Ascending aorta (tissue), 2 donors: ENCODE data around the gene OLFM2. TPM values are rescaled to one million over a fixed set of nuclear protein-coding genes. Genes with fewer than 3 reads are reported as not detected.
A peak's percentile ranks its signal among the peaks of the same experiment; 100 is the strongest.
"Not testable (repeated sequence)": the region's sequence is repeated elsewhere in the genome, so short reads cannot be mapped to it uniquely, and the experiment has no call there.

Source experiments
- DNase-seq, 2 donors: peaks; one replicate each; pipeline ENCODE4 v3.0.0-alpha.2; 2019; ENCODE audit warnings: low spot score in 2 of 2
- H3K27ac ChIP-seq, 2 donors: fragments of 200-600 bp; sonication (generic); one replicate each; pipeline ENCODE4 v1.5.1; 2016 to 2017; ENCODE audit warnings: mild to moderate bottlenecking in 1 of 2
- H3K27me3 ChIP-seq: fragments of 200-600 bp; sonication (generic); one replicate; pipeline ENCODE4 v1.5.1; 2017
- H3K36me3 ChIP-seq, 2 donors: fragments of 200-600 bp; sonication (generic); one replicate each; pipeline ENCODE4 v1.5.1; 2016
- H3K4me1 ChIP-seq, 2 donors: fragments of 200-600 bp; sonication (generic); one replicate each; pipeline ENCODE4 v1.5.1; 2016 to 2017; ENCODE audit warnings: mild to moderate bottlenecking in 1 of 2
- H3K4me3 ChIP-seq, 2 donors: fragments of 200-600 bp; sonication (generic); one replicate each; pipeline ENCODE4 v1.5.1; 2016 to 2017; ENCODE audit warnings: mild to moderate bottlenecking in 1 of 2
- H3K9me3 ChIP-seq, 2 donors: fragments of 200-600 bp; sonication (generic); one replicate each; pipeline ENCODE4 v1.5.1; 2016
- CTCF ChIP-seq, 3 experiments: fragments of 200-600 bp in 2 of 3; fragments of 450-650 bp in 1 of 3; sonication (generic) in 2 of 3; IDR thresholded peaks; one replicate each; pipeline ENCODE4 v1.5.1; 2016 to 2019; ENCODE audit warnings: antibody characterized with exemption in 3 of 3, mild to moderate bottlenecking in 1 of 3, moderate library complexity in 1 of 3
- intact Hi-C: fragments of 100-400 bp; cut with DNase I; formaldehyde crosslinking; loops from one replicate; pipeline ENCODE4 v1.15.1; 2023
- total RNA-seq: library from RNA; depleted of rRNA; stranded (reverse); fragments of >200 nt; gene quantifications from one replicate; pipeline ENCODE4 v1.1.0, GENCODE V29; 2016

Gene OLFM2
- total RNA-seq, 1 donor from 2014 or later = 0.96 TPM

GRCh38 chr19:9834307-9834725 lies 102.0 kb downstream of the OLFM2 start:
- peaks cover 17 to 24% of the 10 kb centered on the region in 2 donors for H3K36me3 ChIP-seq
- H3K27ac ChIP-seq = peak overlapping the region; percentile 38 to 73

GRCh38 chr19:9828551-9829063 lies 107.7 kb downstream of the OLFM2 start:
- peak overlapping the region; percentile 80 to 87 for H3K4me3 ChIP-seq
- intact Hi-C loops = no loop called here

More at GRCh38 chr19:9834307-9834725, 102.0 kb downstream of the OLFM2 start:
- DNase-seq = no peak
- intact Hi-C loops = no loop called here
- TF ChIP-seq CTCF (IDR thresholded peaks at IDR 0.05) = no peak
- H3K4me1 ChIP-seq = peaks cover 8 to 9% of the 10 kb centered on the region in 2 donors
- H3K9me3 ChIP-seq = no peaks in the 10 kb centered on the region
- peak overlapping the region; percentile 84 to 96 for H3K4me3 ChIP-seq
- H3K27me3 ChIP-seq = no peaks in the 10 kb centered on the region

GRCh38 chr19:9827289-9828238 lies 108.8 kb downstream of the OLFM2 start, which contains the start of gene UBL5:
TSS of gene UBL5 (plus strand) at chr19:9827918. CDS start at chr19:9828338, 420 bp downstream.
- peak; percentile 52 to 92 for DNase-seq
- H3K36me3 ChIP-seq = peaks cover 7 to 14% of the 10 kb centered on the region in 2 donors
- H3K4me1 ChIP-seq = peaks cover 4 to 21% of the 10 kb centered on the region in 2 donors
- H3K4me3 ChIP-seq = peak within 1 kb of the TSS; percentile 80 to 87
- no peak for TF ChIP-seq CTCF (IDR thresholded peaks at IDR 0.05)
- intact Hi-C loops = loop anchor here (1.0 kb wide), 2 partner anchors 8 kb away; partner anchors contain the start of genes FBXL12 and PIN1
- H3K27me3 ChIP-seq = no peaks in the 10 kb centered on the region
- no peaks in the 10 kb centered on the region for H3K9me3 ChIP-seq
- H3K27ac ChIP-seq = peak within 1 kb of the TSS; percentile 74 to 85

More at GRCh38 chr19:9828551-9829063, 107.7 kb downstream of the OLFM2 start:
- Histone ChIP-seq H3K36me3 (peaks cover 7 to 14% of the 10 kb centered on the region in 2 donors), H3K4me1 (peaks cover 4 to 21% of the 10 kb centered on the region in 2 donors), H3K27me3 (no peaks in the 10 kb centered on the region), H3K27ac (peak overlapping the region; percentile 74 to 85), H3K9me3 (no peaks in the 10 kb centered on the region)
- DNase-seq = no peak
- TF ChIP-seq CTCF (IDR thresholded peaks at IDR 0.05) = no peak

- intact Hi-C loops = no loop called here
- no peak for DNase-seq
Observed at GRCh38 chr19:9823816-9824215, 112.5 kb downstream of the OLFM2 start.

GRCh38 chr19:9820034-9820433 lies 116.3 kb downstream of the OLFM2 start:
- DNase-seq, H3K27me3 ChIP-seq, H3K9me3 ChIP-seq, H3K36me3 ChIP-seq, intact Hi-C loops: not testable (repeated sequence)
- Histone ChIP-seq H3K27ac (peak overlapping the region; percentile 89 to 95), H3K4me3 (peak overlapping the region; percentile 28 to 86), H3K4me1 (peaks cover 7 to 16% of the 10 kb centered on the region in 2 donors)

More at GRCh38 chr19:9823816-9824215, 112.5 kb downstream of the OLFM2 start:
- Histone ChIP-seq H3K27ac (no peak overlapping the region), H3K4me3 (no peak overlapping the region), H3K4me1 (peaks cover 4 to 19% of the 10 kb centered on the region in 2 donors), H3K36me3 (no peaks in the 10 kb centered on the region), H3K9me3 (no peaks in the 10 kb centered on the region), H3K27me3 (no peaks in the 10 kb centered on the region)
- TF ChIP-seq CTCF (IDR thresholded peaks at IDR 0.05) = no peak

GRCh38 chr19:9819596-9819909 lies 116.8 kb downstream of the OLFM2 start:
- intact Hi-C loops = loop anchor here (1.0 kb wide), 5 partner anchors 8 to 34 kb away; partner anchors contain the start of genes PIN1 and UBL5
- H3K27me3 ChIP-seq = no peaks in the 10 kb centered on the region
- DNase-seq = no peak
- H3K36me3 ChIP-seq = peaks cover 0 to 2% of the 10 kb centered on the region in 2 donors
- H3K9me3 ChIP-seq = no peaks in the 10 kb centered on the region
- TF ChIP-seq CTCF (IDR thresholded peaks at IDR 0.05) = no peak
- peaks cover 7 to 16% of the 10 kb centered on the region in 2 donors for H3K4me1 ChIP-seq
- peak overlapping the region; percentile 28 to 86 for H3K4me3 ChIP-seq
- peak overlapping the region; percentile 89 to 95 for H3K27ac ChIP-seq
